GM12872 (cell line): Measurements from ENCODE around the gene ALOXE3.
A peak's percentile ranks its signal among the peaks of the same experiment; 100 is the strongest.

Experiments
- TF ChIP-seq, protein P1 (sequence below): IDR thresholded peaks from 3 replicates; pipeline ENCODE4 v1.5.1; 2011; ENCODE audit warnings: low read depth, mild to moderate bottlenecking, low read length, moderate library complexity; ENCODE audit not compliant: insufficient read depth

Gene ALOXE3

DNA sequence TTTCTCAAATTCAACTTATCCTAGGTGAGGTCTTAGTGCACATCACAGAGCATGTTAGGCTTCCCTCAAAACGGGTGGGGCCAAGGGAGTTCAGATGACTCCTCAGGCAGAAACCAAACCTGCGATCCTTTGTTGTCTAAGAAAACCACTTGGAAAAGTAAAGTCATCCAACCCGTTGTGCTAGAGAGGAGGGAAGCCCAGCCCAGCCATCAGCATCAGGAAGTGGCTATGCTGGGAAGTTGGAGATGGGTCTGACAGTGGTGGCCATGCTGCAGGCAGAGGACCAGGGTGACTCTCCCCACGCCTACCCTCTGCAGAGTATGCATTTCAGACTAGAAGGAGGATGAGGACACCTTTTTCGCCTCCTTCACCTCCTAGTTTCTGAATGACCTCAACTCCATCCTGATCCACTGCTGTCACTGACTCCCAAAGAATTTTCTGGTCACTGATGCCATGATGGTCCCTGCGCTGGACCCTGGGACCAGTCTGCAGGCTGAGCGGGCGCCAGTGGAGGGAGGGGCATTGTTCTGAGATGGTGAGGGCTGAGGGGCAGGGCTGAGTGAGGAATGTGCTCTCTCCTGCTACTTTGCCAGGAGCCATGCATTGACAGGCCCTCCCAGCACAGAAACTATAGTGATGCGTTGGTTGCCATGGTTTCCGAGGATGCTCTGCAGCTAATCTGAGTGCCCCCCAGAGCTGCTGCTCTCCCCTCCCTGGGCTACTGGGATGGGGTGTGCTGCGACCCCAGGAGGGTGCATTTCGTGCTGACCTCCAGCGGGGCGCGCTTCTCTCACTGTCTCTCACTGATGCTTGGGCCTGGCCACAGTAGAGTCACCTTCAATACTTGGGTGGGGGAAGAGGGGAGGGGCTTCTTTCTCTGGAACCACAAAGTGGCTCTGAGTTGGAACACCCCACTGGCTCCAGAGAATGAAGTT lies 51.2 kb downstream of the ALOXE3 start:
- TF ChIP-seq, protein P1, sequence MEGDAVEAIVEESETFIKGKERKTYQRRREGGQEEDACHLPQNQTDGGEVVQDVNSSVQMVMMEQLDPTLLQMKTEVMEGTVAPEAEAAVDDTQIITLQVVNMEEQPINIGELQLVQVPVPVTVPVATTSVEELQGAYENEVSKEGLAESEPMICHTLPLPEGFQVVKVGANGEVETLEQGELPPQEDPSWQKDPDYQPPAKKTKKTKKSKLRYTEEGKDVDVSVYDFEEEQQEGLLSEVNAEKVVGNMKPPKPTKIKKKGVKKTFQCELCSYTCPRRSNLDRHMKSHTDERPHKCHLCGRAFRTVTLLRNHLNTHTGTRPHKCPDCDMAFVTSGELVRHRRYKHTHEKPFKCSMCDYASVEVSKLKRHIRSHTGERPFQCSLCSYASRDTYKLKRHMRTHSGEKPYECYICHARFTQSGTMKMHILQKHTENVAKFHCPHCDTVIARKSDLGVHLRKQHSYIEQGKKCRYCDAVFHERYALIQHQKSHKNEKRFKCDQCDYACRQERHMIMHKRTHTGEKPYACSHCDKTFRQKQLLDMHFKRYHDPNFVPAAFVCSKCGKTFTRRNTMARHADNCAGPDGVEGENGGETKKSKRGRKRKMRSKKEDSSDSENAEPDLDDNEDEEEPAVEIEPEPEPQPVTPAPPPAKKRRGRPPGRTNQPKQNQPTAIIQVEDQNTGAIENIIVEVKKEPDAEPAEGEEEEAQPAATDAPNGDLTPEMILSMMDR = no peak

GRCh38 chr17:8064561-8065019 lies 53.7 kb downstream of the ALOXE3 start:
- TF ChIP-seq, protein P1 = no peak

GRCh38 chr17:8063761-8064534 lies 54.4 kb downstream of the ALOXE3 start:
- TF ChIP-seq, protein P1 = no peak

DNA sequence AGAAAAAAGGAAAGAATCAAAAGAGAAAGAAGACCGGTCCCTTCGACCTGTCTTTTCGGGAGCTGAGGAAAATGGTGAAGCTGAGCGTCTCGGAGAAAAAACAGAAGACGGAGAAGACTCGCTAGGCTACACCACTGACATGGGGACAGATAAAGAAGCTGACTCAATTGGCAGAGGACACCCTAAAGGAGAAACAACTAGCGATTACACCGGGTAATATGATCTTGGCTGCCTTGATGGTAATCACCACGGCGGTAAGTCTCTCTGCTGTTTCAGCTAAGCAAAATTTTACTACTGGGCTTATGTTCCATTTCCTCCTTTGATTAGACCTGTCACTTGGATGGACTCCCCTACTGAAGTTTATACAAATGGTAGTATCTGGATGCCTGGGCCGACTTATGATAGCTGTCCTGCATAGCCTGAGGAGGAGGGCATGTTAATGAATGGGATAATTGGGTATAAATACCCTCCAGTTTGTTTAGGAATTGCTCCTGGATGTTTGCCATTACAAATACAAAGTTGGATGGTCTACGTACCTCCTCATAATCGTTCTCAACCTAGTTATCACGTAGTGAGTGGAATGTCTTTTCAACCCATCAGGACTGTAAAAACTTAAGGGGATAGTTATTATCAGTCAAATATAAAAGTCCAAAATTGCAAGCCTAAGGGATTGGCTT lies 55.4 kb downstream of the ALOXE3 start:
- TF ChIP-seq, protein P1 = no peak

DNA sequence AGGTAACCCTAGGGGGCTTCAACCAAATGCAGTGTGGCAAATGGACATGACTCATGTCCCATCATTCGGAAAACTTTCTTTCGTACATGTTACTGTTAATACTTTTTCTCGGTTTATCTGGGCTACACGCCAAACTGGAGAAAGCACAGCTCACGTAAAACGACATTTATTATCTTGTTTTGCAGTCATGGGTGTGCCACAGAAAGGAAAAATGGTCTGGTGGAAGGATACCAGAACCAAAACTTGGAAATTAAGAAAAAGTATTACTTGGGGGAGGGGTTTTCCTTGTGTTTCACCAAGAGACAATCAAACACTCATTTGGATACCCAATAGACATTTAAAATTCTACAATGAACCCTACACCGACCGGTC lies 55.9 kb downstream of the ALOXE3 start:
- TF ChIP-seq, protein P1 = no peak

DNA sequence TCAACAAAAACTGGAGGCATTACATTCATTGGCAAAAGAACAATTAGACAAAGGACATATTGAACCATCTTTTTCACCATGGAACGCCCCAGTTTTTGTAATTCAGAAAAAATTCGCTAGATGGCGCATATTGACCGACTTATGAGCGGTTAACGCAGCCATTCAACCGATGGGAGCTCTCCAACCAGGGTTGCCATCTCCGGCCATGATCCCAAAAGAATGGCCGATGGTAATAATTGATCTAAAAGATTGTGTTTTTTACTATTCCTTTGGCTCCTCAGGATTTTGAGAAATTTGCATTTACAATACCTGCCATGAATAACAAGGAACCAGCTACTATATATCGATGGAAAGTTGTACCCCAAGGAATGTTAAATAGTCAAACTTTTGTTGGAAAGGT lies 58.0 kb downstream of the ALOXE3 start:
- TF ChIP-seq, protein P1 = peak; percentile 68

- TF ChIP-seq, protein P1 = no peak
These were observed 59.2 kb downstream of the ALOXE3 start for GRCh38 chr17:8059131-8059530.
